ENCODE data around the gene AFMID.

- no peak for TF ChIP-seq CTCF (IDR thresholded peaks at IDR 0.05)
- no peak for TF ChIP-seq ZNF512 (CRISPR knock-in tag; IDR thresholded peaks at IDR 0.05; ENCODE audit: borderline replicate concordance)
- no peak for TF ChIP-seq ZNF232 (CRISPR knock-in tag; IDR thresholded peaks at IDR 0.05)
- TF ChIP-seq PRDM15 (CRISPR knock-in tag; IDR thresholded peaks at IDR 0.05), result no peak
- TF ChIP-seq FOXJ3 (CRISPR knock-in tag; IDR thresholded peaks at IDR 0.05; ENCODE audit: borderline replicate concordance), result no peak
- TF ChIP-seq CDX4 (CRISPR knock-in tag; IDR thresholded peaks at IDR 0.05; ENCODE audit: borderline replicate concordance), result no peak
- no peak for TF ChIP-seq ETV6 (CRISPR knock-in tag; IDR thresholded peaks at IDR 0.05)
- no peak for TF ChIP-seq NR3C1 (CRISPR knock-in tag; conservative IDR thresholded peaks at IDR 0.05; ENCODE audit: low read depth)
- TF ChIP-seq E2F1 (CRISPR knock-in tag; IDR thresholded peaks at IDR 0.05), result no peak
- TF ChIP-seq ZNF263 (CRISPR knock-in tag; IDR thresholded peaks at IDR 0.05; ENCODE audit: low read depth), result no peak
- TF ChIP-seq E2F5 (CRISPR knock-in tag; IDR thresholded peaks at IDR 0.05), result no peak
- TF ChIP-seq PRRX2 (CRISPR knock-in tag; IDR thresholded peaks at IDR 0.05), result no peak
Measured at GRCh38 chr17:78204387-78205123, 17.4 kb downstream of the AFMID start.
